HL-60 (cell line): ENCODE measurements around the gene H1-8.

Experiments
- SPI1 ChIP-seq: IDR thresholded peaks from 2 replicates; pipeline ENCODE4 v1.6.1; 2012; ENCODE audit warnings: low read depth, mild to moderate bottlenecking, borderline replicate concordance
- TF ChIP-seq, protein P1 (sequence below): IDR thresholded peaks from one replicate; pipeline ENCODE4 v1.5.1; 2011; ENCODE audit warnings: low read length, control low read depth, inconsistent platforms; ENCODE audit not compliant: insufficient read depth
- TF ChIP-seq, protein P2 (sequence below): IDR thresholded peaks from 2 replicates; pipeline ENCODE4 v1.6.1; 2012; ENCODE audit warnings: low read depth; ENCODE audit not compliant: insufficient replicate concordance

DNA sequence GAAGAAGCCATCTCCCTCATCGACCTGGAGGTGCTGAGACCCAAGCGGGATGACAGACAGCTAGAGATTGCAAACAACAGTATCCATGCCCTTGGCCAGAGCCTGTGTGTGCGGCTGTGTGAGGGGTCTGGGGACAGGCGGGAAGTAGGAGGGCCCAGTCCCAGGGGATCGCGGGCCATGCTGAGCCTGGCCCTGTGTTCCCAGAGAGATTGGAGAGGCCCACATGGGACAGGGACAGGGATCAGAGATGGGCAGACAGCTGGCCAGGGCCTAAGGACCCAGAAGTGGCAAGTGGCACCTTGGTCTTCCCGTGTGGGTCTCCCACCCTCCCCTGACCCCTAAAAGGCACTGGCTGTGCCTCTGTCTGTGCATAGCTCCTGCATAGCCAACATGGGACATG is 25.5 kb upstream of the H1-8 start:
- TF ChIP-seq, protein P1, sequence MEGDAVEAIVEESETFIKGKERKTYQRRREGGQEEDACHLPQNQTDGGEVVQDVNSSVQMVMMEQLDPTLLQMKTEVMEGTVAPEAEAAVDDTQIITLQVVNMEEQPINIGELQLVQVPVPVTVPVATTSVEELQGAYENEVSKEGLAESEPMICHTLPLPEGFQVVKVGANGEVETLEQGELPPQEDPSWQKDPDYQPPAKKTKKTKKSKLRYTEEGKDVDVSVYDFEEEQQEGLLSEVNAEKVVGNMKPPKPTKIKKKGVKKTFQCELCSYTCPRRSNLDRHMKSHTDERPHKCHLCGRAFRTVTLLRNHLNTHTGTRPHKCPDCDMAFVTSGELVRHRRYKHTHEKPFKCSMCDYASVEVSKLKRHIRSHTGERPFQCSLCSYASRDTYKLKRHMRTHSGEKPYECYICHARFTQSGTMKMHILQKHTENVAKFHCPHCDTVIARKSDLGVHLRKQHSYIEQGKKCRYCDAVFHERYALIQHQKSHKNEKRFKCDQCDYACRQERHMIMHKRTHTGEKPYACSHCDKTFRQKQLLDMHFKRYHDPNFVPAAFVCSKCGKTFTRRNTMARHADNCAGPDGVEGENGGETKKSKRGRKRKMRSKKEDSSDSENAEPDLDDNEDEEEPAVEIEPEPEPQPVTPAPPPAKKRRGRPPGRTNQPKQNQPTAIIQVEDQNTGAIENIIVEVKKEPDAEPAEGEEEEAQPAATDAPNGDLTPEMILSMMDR = no peak
- no peak for TF ChIP-seq SPI1
- TF ChIP-seq, protein P2, sequence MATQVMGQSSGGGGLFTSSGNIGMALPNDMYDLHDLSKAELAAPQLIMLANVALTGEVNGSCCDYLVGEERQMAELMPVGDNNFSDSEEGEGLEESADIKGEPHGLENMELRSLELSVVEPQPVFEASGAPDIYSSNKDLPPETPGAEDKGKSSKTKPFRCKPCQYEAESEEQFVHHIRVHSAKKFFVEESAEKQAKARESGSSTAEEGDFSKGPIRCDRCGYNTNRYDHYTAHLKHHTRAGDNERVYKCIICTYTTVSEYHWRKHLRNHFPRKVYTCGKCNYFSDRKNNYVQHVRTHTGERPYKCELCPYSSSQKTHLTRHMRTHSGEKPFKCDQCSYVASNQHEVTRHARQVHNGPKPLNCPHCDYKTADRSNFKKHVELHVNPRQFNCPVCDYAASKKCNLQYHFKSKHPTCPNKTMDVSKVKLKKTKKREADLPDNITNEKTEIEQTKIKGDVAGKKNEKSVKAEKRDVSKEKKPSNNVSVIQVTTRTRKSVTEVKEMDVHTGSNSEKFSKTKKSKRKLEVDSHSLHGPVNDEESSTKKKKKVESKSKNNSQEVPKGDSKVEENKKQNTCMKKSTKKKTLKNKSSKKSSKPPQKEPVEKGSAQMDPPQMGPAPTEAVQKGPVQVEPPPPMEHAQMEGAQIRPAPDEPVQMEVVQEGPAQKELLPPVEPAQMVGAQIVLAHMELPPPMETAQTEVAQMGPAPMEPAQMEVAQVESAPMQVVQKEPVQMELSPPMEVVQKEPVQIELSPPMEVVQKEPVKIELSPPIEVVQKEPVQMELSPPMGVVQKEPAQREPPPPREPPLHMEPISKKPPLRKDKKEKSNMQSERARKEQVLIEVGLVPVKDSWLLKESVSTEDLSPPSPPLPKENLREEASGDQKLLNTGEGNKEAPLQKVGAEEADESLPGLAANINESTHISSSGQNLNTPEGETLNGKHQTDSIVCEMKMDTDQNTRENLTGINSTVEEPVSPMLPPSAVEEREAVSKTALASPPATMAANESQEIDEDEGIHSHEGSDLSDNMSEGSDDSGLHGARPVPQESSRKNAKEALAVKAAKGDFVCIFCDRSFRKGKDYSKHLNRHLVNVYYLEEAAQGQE = no peak
